Caco-2 (cell line): ENCODE data around the gene TMCC1. TPM values are rescaled to one million over a fixed set of nuclear protein-coding genes. Genes with fewer than 3 reads are reported as not detected.

ENCODE experiments used
- BruUV-seq: library from RNA; stranded (reverse); fragments of 400-500 nt; replicated peaks from 2 replicates; lab custom pipeline; 2021; lab: Mats Ljungman, UMichigan
- CTCF ChIA-PET: fragments of 300-600 bp; sonication (Branson Sonifier 250); formaldehyde crosslinking; loops from one replicate; lab custom pipeline; 2022; ENCODE audit warnings: antibody characterized with exemption; lab: Charles Lee
- POLR2A ChIA-PET: fragments of 300-600 bp; sonication (Branson Sonifier 250); formaldehyde crosslinking; loops from one replicate; lab custom pipeline; 2022; ENCODE audit warnings: antibody characterized with exemption; lab: Charles Lee
- DNase-seq, 2 experiments: peaks; one replicate each; pipeline versions ENCODE4 v3.0.0 to v3.0.0-alpha.2; 2020 to 2022
- H3K27me3 ChIP-seq: replicated peaks from 2 replicates; pipeline ENCODE4 v1.6.0; 2011; ENCODE audit warnings: low read length; ENCODE audit not compliant: control insufficient read depth, insufficient read depth
- H3K36me3 ChIP-seq: 2 replicates; pipeline ENCODE4 v1.5.1; 2011; ENCODE audit warnings: low read length; ENCODE audit not compliant: control insufficient read depth, insufficient read depth
- H3K4me1 ChIP-seq: fragments of 250-450 bp; sonication (Bioruptor Pico); 2 replicates; pipeline ENCODE4 v1.5.1; 2020; ENCODE audit warnings: mild to moderate bottlenecking
- H3K4me3 ChIP-seq: 2 replicates; pipeline ENCODE4 v1.5.1; 2011; ENCODE audit warnings: low read depth, mild to moderate bottlenecking, control low read depth, low read length
- H3K9me3 ChIP-seq: fragments of 250-450 bp; sonication (Bioruptor Pico); 2 replicates; pipeline ENCODE4 v1.5.1; 2020; ENCODE audit warnings: mild to moderate bottlenecking, moderate library complexity
- H3K27ac Mint-ChIP-seq: one replicate; pipeline ENCODE4 v1.8.0; 2022; ENCODE audit warnings: mixed read lengths; ENCODE audit not compliant: unreplicated experiment
- H3K27me3 Mint-ChIP-seq: one replicate; pipeline ENCODE4 v1.8.0; 2022; ENCODE audit warnings: mixed read lengths; ENCODE audit not compliant: insufficient read depth, unreplicated experiment
- H3K36me3 Mint-ChIP-seq: one replicate; pipeline ENCODE4 v1.8.0; 2022; ENCODE audit warnings: mild to moderate bottlenecking, mixed read lengths; ENCODE audit not compliant: insufficient read depth, unreplicated experiment
- H3K4me1 Mint-ChIP-seq: one replicate; pipeline ENCODE4 v1.8.0; 2022; ENCODE audit warnings: low read depth, mixed read lengths; ENCODE audit not compliant: unreplicated experiment
- H3K4me3 Mint-ChIP-seq: one replicate; pipeline ENCODE4 v1.8.0; 2022; ENCODE audit warnings: mild to moderate bottlenecking, moderate library complexity, mixed read lengths; ENCODE audit not compliant: unreplicated experiment
- H3K9me3 Mint-ChIP-seq: one replicate; pipeline ENCODE4 v1.8.0; 2022; ENCODE audit warnings: mixed read lengths; ENCODE audit not compliant: unreplicated experiment
- intact Hi-C: fragments of 100-400 bp; cut with micrococcal nuclease; formaldehyde crosslinking; loops from one replicate; pipeline ENCODE4 v1.10.0; 2022; ENCODE audit not compliant: unreplicated experiment
- total RNA-seq: library from RNA; stranded (reverse); gene quantifications from 2 replicates; pipeline ENCODE4 v1.2.3, GENCODE V29; 2022
- TF ChIP-seq, protein P1 (sequence below), 2 experiments: fragments of 200-600 bp in 1 of 2; IDR thresholded peaks; 1 replicate in 1 of 2; 2 replicates in 1 of 2; pipeline versions ENCODE4 v1.5.1 to v1.8.0; 2011 to 2022; ENCODE audit warnings: antibody characterized with exemption in 1 of 2, control low read depth in 1 of 2, inconsistent platforms in 1 of 2, low read depth in 1 of 2, low read length in 1 of 2, mild to moderate bottlenecking in 1 of 2, moderate library complexity in 1 of 2; ENCODE audit not compliant: insufficient read depth in 1 of 2, severe bottlenecking in 1 of 2, unreplicated experiment in 1 of 2

TMCC1 gene
- total RNA-seq, 1 experiment from 2014 or later, result 27.8 TPM

DNA sequence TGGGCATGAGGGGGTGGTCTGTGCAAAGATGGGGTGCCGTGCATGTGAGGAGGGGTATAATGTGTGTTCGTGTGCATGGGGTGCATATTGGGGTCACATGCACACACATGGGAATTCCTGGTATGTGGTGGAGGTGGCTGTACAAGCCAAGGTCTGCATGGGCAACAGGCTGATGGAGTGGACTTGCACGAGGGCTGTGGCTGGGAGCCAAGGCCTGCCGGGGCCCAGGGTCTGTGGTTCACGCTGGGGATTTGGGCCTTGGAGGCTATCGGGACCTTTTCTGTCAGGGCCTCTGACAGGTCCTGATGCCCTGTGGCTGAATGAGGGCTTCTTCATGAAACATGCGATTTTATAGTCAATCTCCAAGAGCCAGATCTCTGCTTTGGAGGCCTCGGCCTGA lies 277.2 kb downstream of the TMCC1 start:
- Mint-ChIP-seq H3K9me3 (no peaks in the 10 kb centered on the region), H3K4me3 (no peak overlapping the region), H3K36me3 (no peaks in the 10 kb centered on the region), H3K4me1 (no peaks in the 10 kb centered on the region), H3K27ac (no peak overlapping the region), H3K27me3 (no peaks in the 10 kb centered on the region)
- H3K9me3 ChIP-seq, result no peaks in the 10 kb centered on the region
- intact Hi-C loops, result no loop called here
- DNase-seq, result no peak
- CTCF ChIA-PET, result no interaction called here
- POLR2A ChIA-PET, result no interaction called here
- no TSS peak for BruUV-seq
- no peak overlapping the region for H3K4me3 ChIP-seq
- H3K27me3 ChIP-seq, result no peaks in the 10 kb centered on the region
- H3K36me3 ChIP-seq, result no peaks in the 10 kb centered on the region
- TF ChIP-seq, protein P1, sequence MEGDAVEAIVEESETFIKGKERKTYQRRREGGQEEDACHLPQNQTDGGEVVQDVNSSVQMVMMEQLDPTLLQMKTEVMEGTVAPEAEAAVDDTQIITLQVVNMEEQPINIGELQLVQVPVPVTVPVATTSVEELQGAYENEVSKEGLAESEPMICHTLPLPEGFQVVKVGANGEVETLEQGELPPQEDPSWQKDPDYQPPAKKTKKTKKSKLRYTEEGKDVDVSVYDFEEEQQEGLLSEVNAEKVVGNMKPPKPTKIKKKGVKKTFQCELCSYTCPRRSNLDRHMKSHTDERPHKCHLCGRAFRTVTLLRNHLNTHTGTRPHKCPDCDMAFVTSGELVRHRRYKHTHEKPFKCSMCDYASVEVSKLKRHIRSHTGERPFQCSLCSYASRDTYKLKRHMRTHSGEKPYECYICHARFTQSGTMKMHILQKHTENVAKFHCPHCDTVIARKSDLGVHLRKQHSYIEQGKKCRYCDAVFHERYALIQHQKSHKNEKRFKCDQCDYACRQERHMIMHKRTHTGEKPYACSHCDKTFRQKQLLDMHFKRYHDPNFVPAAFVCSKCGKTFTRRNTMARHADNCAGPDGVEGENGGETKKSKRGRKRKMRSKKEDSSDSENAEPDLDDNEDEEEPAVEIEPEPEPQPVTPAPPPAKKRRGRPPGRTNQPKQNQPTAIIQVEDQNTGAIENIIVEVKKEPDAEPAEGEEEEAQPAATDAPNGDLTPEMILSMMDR (IDR thresholded peaks at IDR 0.05; ENCODE audit: insufficient read depth in 1 of 2, low read depth in 1 of 2, low read length in 1 of 2, severe bottlenecking in 1 of 2, unreplicated experiment in 1 of 2), result no peak
- peaks cover 16% of the 10 kb centered on the region for H3K4me1 ChIP-seq

DNA sequence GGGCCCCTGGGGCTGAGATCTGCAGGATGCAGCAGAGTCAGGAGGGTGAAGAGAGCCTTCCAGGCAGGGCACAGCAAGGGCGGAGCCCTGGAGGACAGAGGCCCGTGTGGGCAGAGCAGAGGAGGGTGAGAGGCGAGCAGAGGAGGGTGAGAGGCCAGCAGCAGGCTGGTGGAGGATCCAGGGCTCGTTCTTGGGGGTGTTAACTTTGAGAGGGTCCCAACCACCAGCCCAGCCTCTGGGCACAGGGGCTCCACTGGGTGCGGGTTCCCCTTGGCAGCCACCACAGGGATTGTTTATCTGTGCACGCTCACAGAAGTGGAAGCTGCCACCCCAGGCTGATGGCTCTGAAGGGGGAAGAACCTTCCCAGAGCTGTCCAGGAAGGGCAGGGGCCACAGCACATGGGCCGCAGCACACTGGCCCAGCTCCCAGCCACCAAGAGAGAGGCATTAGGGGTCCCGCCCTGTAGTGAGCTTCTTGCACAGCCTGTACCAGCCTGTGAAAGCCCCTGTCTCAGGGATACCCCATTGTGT lies 277.7 kb downstream of the TMCC1 start:
- Histone ChIP-seq H3K4me3 (no peak overlapping the region), H3K9me3 (no peaks in the 10 kb centered on the region), H3K36me3 (no peaks in the 10 kb centered on the region), H3K27me3 (no peaks in the 10 kb centered on the region), H3K4me1 (peaks cover 16% of the 10 kb centered on the region)
- H3K4me3 Mint-ChIP-seq, result no peak overlapping the region
- DNase-seq, result no peak
- POLR2A ChIA-PET, result no interaction called here
- H3K27ac Mint-ChIP-seq, result no peak overlapping the region
- intact Hi-C loops, result no loop called here
- no TSS peak for BruUV-seq
- no peaks in the 10 kb centered on the region for H3K4me1 Mint-ChIP-seq
- H3K9me3 Mint-ChIP-seq, result no peaks in the 10 kb centered on the region
- TF ChIP-seq, protein P1 (IDR thresholded peaks at IDR 0.05; ENCODE audit: insufficient read depth in 1 of 2, low read depth in 1 of 2, low read length in 1 of 2, severe bottlenecking in 1 of 2, unreplicated experiment in 1 of 2), result no peak
- no peaks in the 10 kb centered on the region for H3K27me3 Mint-ChIP-seq
- H3K36me3 Mint-ChIP-seq, result no peaks in the 10 kb centered on the region
- CTCF ChIA-PET, result no interaction called here

DNA sequence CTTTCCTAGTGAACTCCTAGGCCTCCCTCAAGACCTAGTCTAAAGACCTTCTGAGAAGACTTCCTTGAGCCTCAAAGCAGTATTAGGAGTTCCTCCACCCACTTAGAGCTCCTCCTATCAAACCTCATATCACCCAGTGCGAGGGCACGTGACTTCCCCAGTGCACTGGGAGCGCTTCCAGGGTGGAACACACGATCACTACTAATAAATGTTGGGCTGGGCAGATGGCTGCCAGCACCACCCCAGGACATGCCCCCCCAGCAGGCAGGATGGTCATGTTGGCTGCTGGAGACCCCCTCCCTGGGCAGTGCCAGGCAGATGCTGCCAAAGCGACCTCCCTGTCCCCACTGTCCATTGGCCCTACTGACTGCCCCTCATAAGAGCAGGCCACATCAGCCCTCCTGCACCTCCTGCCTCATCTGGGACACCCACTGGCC lies 278.6 kb downstream of the TMCC1 start:
- no peak overlapping the region for H3K4me3 ChIP-seq
- no peaks in the 10 kb centered on the region for H3K36me3 ChIP-seq
- Mint-ChIP-seq H3K36me3 (no peaks in the 10 kb centered on the region), H3K4me3 (no peak overlapping the region), H3K27me3 (no peaks in the 10 kb centered on the region), H3K9me3 (no peaks in the 10 kb centered on the region), H3K27ac (no peak overlapping the region), H3K4me1 (no peaks in the 10 kb centered on the region)
- no TSS peak for BruUV-seq
- intact Hi-C loops, result no loop called here
- no peaks in the 10 kb centered on the region for H3K9me3 ChIP-seq
- no peaks in the 10 kb centered on the region for H3K27me3 ChIP-seq
- ChIA-PET POLR2A (no interaction called here), CTCF (no interaction called here)
- H3K4me1 ChIP-seq, result peaks cover 16% of the 10 kb centered on the region
- TF ChIP-seq, protein P1 (IDR thresholded peaks at IDR 0.05; ENCODE audit: insufficient read depth in 1 of 2, low read depth in 1 of 2, low read length in 1 of 2, severe bottlenecking in 1 of 2, unreplicated experiment in 1 of 2), result no peak
- no peak for DNase-seq
